NCI-H187 (cell line): ENCODE measurements around the gene VKORC1L1.
"Not testable (repeated sequence)": the region's sequence is repeated elsewhere in the genome, so short reads cannot be mapped to it uniquely, and the experiment has no call there.

Experiments
- DNase-seq, 2 experiments: peaks; one replicate each; lab custom pipeline; 2025; lab: John Stamatoyannopoulos, UW

Gene VKORC1L1

GRCh38 chr7:65885533-65885932 is 12.7 kb downstream of the VKORC1L1 start:
- DNase-seq, result not testable (repeated sequence)

DNA sequence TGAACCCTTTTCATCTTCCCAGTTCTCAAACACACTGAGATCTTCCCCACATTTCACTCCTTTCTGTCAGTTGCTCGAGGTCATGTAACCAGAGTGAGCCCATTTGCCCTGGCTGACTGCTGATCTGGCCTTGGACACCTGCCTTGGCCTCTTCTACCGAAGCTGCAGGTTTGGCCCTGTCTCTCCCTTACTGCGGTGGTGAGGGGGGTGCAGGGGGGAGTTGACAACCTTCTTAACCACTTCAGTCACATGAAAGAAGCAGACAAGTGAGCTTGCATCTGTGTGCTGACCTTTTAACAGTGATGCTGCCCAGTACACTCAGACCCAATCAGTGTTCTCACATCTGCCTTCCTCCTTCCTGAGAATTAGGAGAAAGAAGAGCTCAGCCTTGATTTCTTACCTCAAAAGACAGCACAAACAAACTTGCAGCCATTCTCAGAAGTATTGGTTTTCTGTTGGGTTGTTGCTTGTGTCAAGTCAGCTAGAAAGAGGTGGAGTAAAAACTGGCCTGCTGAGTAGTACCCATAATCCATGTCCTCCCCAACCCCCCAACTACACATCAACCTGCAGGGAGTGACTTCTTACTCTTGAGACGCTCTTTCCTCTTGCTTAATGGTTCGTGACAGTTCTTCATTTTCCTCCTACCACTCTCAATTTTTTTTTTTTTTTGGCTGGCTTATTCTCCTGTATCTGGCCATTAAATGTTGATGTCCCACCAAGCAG is 15.7 kb downstream of the VKORC1L1 start:
- not testable (repeated sequence) for DNase-seq

GRCh38 chr7:65889722-65890121 is 16.8 kb downstream of the VKORC1L1 start:
- not testable (repeated sequence) for DNase-seq

- DNase-seq, result no peak
These were observed 19.3 kb downstream of the VKORC1L1 start for GRCh38 chr7:65892161-65892560.

GRCh38 chr7:65892835-65893234 is 20.0 kb downstream of the VKORC1L1 start:
- no peak for DNase-seq

DNA sequence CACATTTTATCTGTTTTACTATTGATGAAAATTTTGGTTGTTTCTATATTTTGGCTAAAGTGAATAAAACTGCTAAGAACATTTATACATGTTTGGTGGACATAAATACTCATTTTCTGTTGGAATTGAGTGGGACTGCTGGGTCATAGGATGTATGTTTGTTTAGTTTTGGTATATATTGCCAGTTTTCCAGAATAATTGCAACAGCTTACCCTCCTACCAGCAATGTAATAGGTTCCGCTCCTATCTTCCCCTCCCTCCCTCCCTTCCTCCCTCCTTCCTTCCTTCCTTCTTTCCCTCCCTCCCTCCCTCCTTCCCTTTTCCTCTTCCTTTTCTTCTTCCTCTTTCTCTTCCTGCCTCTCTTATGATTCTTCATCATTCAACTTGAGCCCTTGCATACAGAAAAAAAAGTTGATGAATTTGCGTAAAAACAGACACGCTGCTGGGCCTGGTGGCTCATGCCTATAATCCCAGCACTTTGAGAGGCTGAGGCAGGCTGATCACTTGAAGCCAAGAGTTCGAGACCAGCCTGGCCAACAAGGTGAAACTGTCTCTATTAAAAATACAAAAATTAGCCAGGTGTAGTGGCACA is 23.5 kb downstream of the VKORC1L1 start:
- DNase-seq, result no peak

DNA sequence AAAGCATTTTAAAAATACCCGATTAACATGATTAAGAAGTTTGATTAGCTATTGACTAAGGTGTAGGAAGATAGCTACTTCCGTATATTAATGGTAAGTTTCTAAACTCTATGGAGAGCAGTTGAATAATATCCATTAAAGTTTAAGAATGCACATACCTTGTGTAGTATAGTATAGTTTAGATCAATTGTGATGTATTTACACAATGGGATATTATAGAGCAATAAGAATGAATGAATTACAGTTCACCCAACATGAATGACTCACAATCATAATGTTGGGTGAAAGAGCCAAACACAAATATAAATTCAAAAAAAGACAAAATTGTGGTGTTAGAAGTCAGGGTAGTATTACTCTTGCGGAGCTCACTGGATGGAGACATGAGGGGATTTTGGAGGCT is 24.4 kb downstream of the VKORC1L1 start:
- DNase-seq, result not testable (repeated sequence)

DNA sequence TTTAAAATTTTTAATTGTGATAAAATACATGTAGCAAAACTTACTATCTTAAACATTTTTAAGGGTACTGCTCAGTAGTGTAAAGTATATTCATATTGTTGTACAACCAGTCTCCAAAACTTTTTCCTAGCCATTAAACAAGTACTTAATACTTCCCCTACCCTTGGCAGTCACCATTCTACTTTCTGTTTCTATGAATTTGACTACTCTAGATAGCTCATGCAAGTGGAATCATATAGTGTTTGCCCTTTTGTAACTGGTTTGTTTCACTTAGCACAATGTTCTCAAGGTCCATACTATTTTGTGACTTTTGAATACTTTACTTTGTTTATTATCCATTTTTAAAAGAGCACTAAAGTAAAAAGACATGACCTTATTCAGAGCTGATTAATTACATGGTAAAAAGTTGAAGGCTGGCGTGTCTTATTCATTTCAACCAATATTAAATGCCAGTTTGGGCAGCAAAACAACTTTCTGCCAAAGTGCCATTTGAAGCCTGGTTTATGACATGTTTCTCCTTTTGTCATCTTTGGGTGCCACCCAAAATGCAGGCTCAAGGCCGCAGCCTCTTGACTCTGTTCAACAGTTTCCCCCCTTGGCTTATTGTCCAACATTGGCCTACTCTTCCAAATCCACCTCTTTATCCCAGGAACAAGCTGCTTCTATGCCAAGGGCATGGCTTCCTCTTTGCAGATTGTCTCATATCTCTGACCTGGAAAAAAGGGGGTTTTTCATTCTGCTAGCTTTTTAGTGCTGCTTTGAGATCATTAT is 26.0 kb downstream of the VKORC1L1 start:
- DNase-seq, result not testable (repeated sequence)

- no peak for DNase-seq
These were observed 29.4 kb downstream of the VKORC1L1 start for GRCh38 chr7:65902306-65902705.

DNA sequence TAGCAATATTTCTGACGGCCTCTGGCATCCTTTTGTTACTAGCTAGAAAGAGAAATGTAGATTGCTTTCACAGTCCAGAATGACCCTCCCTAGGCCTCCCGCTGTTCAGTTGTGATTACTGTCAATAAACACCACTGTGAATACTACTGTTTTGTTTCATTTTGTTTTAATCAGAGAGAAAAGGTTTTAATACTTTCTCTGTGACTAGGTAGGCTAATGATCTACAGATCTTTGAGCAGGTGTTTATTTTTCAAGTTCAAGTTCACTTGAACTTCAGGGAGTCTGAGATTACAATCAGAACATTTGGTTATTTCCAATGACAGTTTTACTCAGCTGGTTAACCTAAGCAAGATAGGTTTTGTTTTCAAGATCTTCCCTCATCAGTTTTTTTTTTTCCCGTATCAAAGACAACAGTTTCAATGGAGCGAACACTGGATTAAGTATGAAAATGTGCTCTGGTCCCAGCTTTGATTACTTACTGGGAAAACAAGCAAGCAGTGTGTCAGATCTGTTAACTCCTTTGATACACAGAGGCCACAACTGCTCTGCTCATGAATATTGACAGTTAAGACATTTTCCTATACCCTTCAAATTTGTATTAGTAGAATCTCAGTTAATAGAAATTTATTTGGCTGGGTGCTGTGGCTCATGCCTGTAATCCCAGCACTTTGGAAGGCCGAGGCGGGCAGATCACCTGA is 34.8 kb downstream of the VKORC1L1 start:
- no peak for DNase-seq

- DNase-seq, result no peak
These were observed 37.4 kb downstream of the VKORC1L1 start for GRCh38 chr7:65910237-65910636.

GRCh38 chr7:65912237-65912636 is 39.4 kb downstream of the VKORC1L1 start:
- no peak for DNase-seq

DNA sequence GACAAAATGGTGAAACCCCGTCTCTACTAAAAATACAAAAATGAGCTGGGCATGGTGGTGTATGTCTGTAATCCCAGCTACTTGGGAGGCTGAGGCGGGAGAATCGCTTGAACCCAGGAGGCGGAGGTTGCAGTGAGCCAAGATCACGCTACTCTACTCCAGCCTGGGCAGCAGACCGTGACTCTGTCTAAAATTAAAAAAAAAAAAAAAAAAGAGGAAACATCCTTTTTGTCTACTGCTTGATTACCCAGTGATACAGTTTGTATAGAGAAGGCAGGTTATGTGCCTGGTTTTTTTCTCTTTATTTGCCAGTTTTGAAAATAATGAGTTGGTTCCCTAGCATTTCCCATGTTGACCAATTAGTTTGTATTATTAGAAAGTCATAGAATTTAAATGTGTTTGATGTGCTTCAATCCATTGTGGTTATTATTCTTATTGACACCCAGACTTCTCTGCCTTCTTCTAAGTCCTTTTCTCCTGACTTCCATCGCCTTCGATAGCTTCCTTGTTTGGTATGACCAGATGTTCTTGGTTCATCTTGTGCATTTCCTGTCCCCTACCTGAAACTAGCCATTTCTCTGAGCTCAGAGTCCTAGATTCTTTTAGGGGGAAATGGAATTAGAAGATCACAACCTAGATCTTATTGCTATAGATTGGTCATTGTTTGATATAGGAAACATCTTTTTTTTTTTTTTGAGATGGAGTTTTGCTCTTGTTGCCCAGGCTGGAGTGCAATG is 43.2 kb downstream of the VKORC1L1 start:
- DNase-seq, result no peak

- DNase-seq, result no peak
These were observed 50.4 kb downstream of the VKORC1L1 start for GRCh38 chr7:65923316-65923715.

- DNase-seq, result no peak
These were observed 51.3 kb downstream of the VKORC1L1 start for GRCh38 chr7:65924193-65924592.

DNA sequence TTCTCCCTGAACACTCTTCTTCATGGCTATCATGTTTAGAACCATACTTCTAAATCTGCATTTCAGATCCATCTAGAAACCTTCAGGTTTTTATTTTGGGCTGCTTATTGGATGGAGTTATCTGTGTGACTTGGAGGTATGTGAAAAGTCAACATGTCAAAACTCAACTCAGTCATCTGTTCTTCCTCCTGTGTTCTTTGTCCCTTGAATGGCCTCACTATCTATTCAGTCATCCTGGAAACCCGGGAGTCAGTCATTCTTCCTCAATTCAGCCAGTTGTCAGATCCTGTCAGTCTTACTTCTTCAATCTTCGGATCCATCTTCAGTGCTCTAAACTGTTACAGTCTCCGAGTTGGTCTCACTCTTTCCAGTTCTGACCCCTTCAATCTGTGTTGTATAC is 52.2 kb downstream of the VKORC1L1 start:
- DNase-seq, result no peak

DNA sequence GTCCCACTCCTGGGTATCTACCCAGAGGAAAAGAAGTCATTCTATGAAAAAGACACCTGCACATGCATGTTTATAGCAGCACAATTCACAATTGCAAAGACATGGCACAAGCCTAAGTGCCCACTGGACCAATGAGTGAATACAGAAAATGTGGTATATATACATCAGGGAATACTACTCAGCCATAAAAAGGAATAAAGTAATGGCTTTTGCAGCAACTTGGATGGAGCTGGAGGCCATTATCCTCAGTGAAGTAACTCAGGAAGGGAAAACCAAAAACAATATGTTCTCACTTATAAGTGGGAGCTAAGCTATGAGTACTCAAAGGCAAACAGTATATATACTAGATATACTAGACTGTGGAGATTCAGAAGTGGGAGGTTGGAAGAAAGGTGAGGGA is 53.7 kb downstream of the VKORC1L1 start:
- DNase-seq, result no peak

- no peak for DNase-seq
These were observed 54.9 kb downstream of the VKORC1L1 start for GRCh38 chr7:65927489-65928448.

- DNase-seq, result no peak
These were observed 58.8 kb downstream of the VKORC1L1 start for GRCh38 chr7:65931685-65932084.

GRCh38 chr7:65937296-65937695 is 64.4 kb downstream of the VKORC1L1 start:
- DNase-seq, result no peak
